Neuronal stem cell (in vitro differentiated cells): ENCODE measurements around the gene TUSC1.

Source experiments
- DNase-seq: peaks from one replicate; pipeline ENCODE4 v3.0.0-alpha.2; 2013; ENCODE audit warnings: low spot score
- H2AFZ ChIP-seq: one replicate; pipeline ENCODE4 v1.6.1; 2013; ENCODE audit warnings: mild to moderate bottlenecking, low read length, inconsistent platforms
- H2AK5ac ChIP-seq: 2 replicates; pipeline ENCODE4 v1.6.1; 2013; ENCODE audit warnings: low read depth, mild to moderate bottlenecking, inconsistent platforms, low read length, moderate library complexity, mixed read lengths
- H2BK120ac ChIP-seq: 2 replicates; pipeline ENCODE4 v1.6.1; 2013; ENCODE audit warnings: low read depth, mild to moderate bottlenecking, inconsistent platforms, low read length, moderate library complexity, mixed read lengths
- H2BK12ac ChIP-seq: one replicate; pipeline ENCODE4 v1.6.1; 2013; ENCODE audit warnings: low read length, inconsistent platforms
- H2BK15ac ChIP-seq: 2 replicates; pipeline ENCODE4 v1.6.1; 2013; ENCODE audit warnings: mild to moderate bottlenecking, low read length, inconsistent platforms, mixed read lengths
- H2BK5ac ChIP-seq: one replicate; pipeline ENCODE4 v1.6.1; 2013; ENCODE audit warnings: inconsistent platforms, mild to moderate bottlenecking, low read length, moderate library complexity
- H3K14ac ChIP-seq: one replicate; pipeline ENCODE4 v1.6.1; 2013; ENCODE audit warnings: low read length, inconsistent platforms
- H3K18ac ChIP-seq: 2 replicates; pipeline ENCODE4 v1.6.1; 2013; ENCODE audit warnings: low read length, inconsistent platforms
- H3K23ac ChIP-seq: 2 replicates; pipeline ENCODE4 v1.6.1; 2013; ENCODE audit warnings: low read depth, mild to moderate bottlenecking, mixed read lengths, low read length, inconsistent platforms; ENCODE audit not compliant: poor library complexity
- H3K27ac ChIP-seq: replicated peaks from 3 replicates; pipeline ENCODE4 v1.5.1; 2013; ENCODE audit warnings: low read length, inconsistent platforms
- H3K27me3 ChIP-seq, 3 experiments: 2 replicates each; pipeline ENCODE4 v1.6.1; 2013; ENCODE audit warnings: low read length in 3 of 3, mild to moderate bottlenecking in 2 of 3, inconsistent platforms in 1 of 3, low read depth in 1 of 3, mixed read lengths in 1 of 3, moderate library complexity in 1 of 3; ENCODE audit not compliant: control insufficient read depth in 3 of 3, insufficient read depth in 3 of 3
- H3K36me3 ChIP-seq, 2 donors: replicated peaks in 1 of 2; 2 replicates each; pipeline ENCODE4 v1.6.1; 2013; ENCODE audit warnings: low read length in 2 of 2; ENCODE audit not compliant: control insufficient read depth in 2 of 2, insufficient read depth in 2 of 2
- H3K4ac ChIP-seq: 2 replicates; pipeline ENCODE4 v1.6.1; 2013; ENCODE audit warnings: inconsistent platforms, mild to moderate bottlenecking, low read length, moderate library complexity
- H3K4me1 ChIP-seq, 2 donors: 1 replicate in 1 of 2; 2 replicates in 1 of 2; pipeline ENCODE4 v1.6.1; 2013; ENCODE audit warnings: low read length in 2 of 2, low read depth in 1 of 2; ENCODE audit not compliant: control insufficient read depth in 2 of 2, insufficient read depth in 1 of 2
- H3K4me2 ChIP-seq: one replicate; pipeline ENCODE4 v1.6.1; 2013; ENCODE audit warnings: mild to moderate bottlenecking, low read length, inconsistent platforms; ENCODE audit not compliant: insufficient read depth, poor library complexity, severe bottlenecking
- H3K4me3 ChIP-seq, 2 donors: 2 replicates each; pipeline ENCODE4 v1.5.1; 2013; ENCODE audit warnings: low read length in 2 of 2, mild to moderate bottlenecking in 2 of 2, inconsistent platforms in 1 of 2, moderate library complexity in 1 of 2
- H3K79me1 ChIP-seq: one replicate; pipeline ENCODE4 v1.6.1; 2013; ENCODE audit warnings: low read depth, mild to moderate bottlenecking, inconsistent platforms, low read length, moderate library complexity
- H3K9ac ChIP-seq: one replicate; pipeline ENCODE4 v1.6.1; 2013; ENCODE audit warnings: mild to moderate bottlenecking, low read depth, low read length, inconsistent platforms; ENCODE audit not compliant: poor library complexity
- H3K9me3 ChIP-seq, 2 donors: replicated peaks in 1 of 2; 2 replicates each; pipeline versions ENCODE3 to v1.6.1; 2013; ENCODE audit warnings: low read length in 2 of 2, mild to moderate bottlenecking in 2 of 2, inconsistent platforms in 1 of 2, low read depth in 1 of 2, mixed read lengths in 1 of 2, moderate library complexity in 1 of 2; ENCODE audit not compliant: control insufficient read depth in 2 of 2, insufficient read depth in 1 of 2
- H4K8ac ChIP-seq: one replicate; pipeline ENCODE4 v1.6.1; 2013; ENCODE audit warnings: low read depth, mild to moderate bottlenecking, inconsistent platforms, low read length, moderate library complexity
- H4K91ac ChIP-seq: one replicate; pipeline ENCODE4 v1.6.1; 2013; ENCODE audit warnings: low read length, low read depth, mild to moderate bottlenecking, inconsistent platforms; ENCODE audit not compliant: poor library complexity
- WGBS, 2 donors: extraction: QIAGEN DNeasy Blood & Tissue Kit; methylation state at CpG; one replicate each; pipeline ENCODE4 v1.1.7; 2013; ENCODE audit warnings: missing lambda C conversion rate in 2 of 2, mixed read lengths in 1 of 2; ENCODE audit not compliant: insufficient read length in 2 of 2, insufficient replicate concordance in 1 of 2; ENCODE audit errors: extremely low coverage in 2 of 2; 5-methylcytosine and 5-hydroxymethylcytosine counted together

Gene TUSC1

GRCh38 chr9:25709941-25710340, 31.7 kb upstream of the TUSC1 start:
- Histone ChIP-seq H3K18ac (no peak overlapping the region), H3K14ac (no peak overlapping the region), H2AFZ (no peak overlapping the region), H2BK120ac (no peak overlapping the region), H3K27me3 (no peaks in the 10 kb centered on the region), H2BK15ac (no peak overlapping the region), H4K91ac (no peak overlapping the region), H2BK5ac (no peak overlapping the region), H3K4ac (no peak overlapping the region), H3K4me1 (peaks cover 0 to 1% of the 10 kb centered on the region in 2 donors), H2AK5ac (no peak overlapping the region), H3K79me1 (no peaks in the 10 kb centered on the region), H3K9me3 (no peaks in the 10 kb centered on the region), H3K4me3 (no peak overlapping the region), H3K23ac (no peak overlapping the region), H3K36me3 (no peaks in the 10 kb centered on the region), H4K8ac (no peak overlapping the region), H3K4me2 (no peak overlapping the region), H3K9ac (no peak overlapping the region), H3K27ac (no peak overlapping the region), H2BK12ac (no peak overlapping the region)
- DNase-seq, result no peak

- no CpG with 5 or more reads among the region's 4 CpGs for WGBS, 2 donors
- H3K4me2 ChIP-seq, result no peak overlapping the region
- H2BK120ac ChIP-seq, result no peak overlapping the region
- no peak overlapping the region for H3K9ac ChIP-seq
- H3K18ac ChIP-seq, result no peak overlapping the region
- no peak overlapping the region for H2BK5ac ChIP-seq
- no peak overlapping the region for H3K27ac ChIP-seq
- H4K91ac ChIP-seq, result no peak overlapping the region
- no peaks in the 10 kb centered on the region for H3K9me3 ChIP-seq
- no peak overlapping the region for H3K4me3 ChIP-seq
- no peak overlapping the region for H3K14ac ChIP-seq
- H2AK5ac ChIP-seq, result no peak overlapping the region
- no peak overlapping the region for H3K4ac ChIP-seq
- H2BK15ac ChIP-seq, result no peak overlapping the region
- no peak overlapping the region for H2AFZ ChIP-seq
- no peak overlapping the region for H2BK12ac ChIP-seq
- H3K36me3 ChIP-seq, result no peaks in the 10 kb centered on the region
- no peak overlapping the region for H4K8ac ChIP-seq
- no peaks in the 10 kb centered on the region for H3K27me3 ChIP-seq
- no peak for DNase-seq
- no peaks in the 10 kb centered on the region for H3K79me1 ChIP-seq
- no peak overlapping the region for H3K23ac ChIP-seq
- no peaks in the 10 kb centered on the region for H3K4me1 ChIP-seq
These were observed 26.6 kb upstream of the TUSC1 start for GRCh38 chr9:25704800-25705199.

GRCh38 chr9:25703701-25704357, 25.6 kb upstream of the TUSC1 start:
- no peak for DNase-seq
- H4K91ac ChIP-seq, result no peak overlapping the region
- H2AFZ ChIP-seq, result no peak overlapping the region
- no peak overlapping the region for H2BK5ac ChIP-seq
- no peak overlapping the region for H3K4me3 ChIP-seq
- H3K18ac ChIP-seq, result no peak overlapping the region
- no peak overlapping the region for H2BK12ac ChIP-seq
- H3K23ac ChIP-seq, result no peak overlapping the region
- no CpG with 5 or more reads among the region's 2 CpGs for WGBS, 2 donors
- H3K4ac ChIP-seq, result no peak overlapping the region
- H3K14ac ChIP-seq, result no peak overlapping the region
- H2AK5ac ChIP-seq, result no peak overlapping the region
- H3K27ac ChIP-seq, result no peak overlapping the region
- H3K4me2 ChIP-seq, result no peak overlapping the region
- H4K8ac ChIP-seq, result no peak overlapping the region
- no peaks in the 10 kb centered on the region for H3K79me1 ChIP-seq
- H3K9ac ChIP-seq, result no peak overlapping the region
- H3K36me3 ChIP-seq, result no peaks in the 10 kb centered on the region
- H2BK15ac ChIP-seq, result no peak overlapping the region
- H3K9me3 ChIP-seq, result no peaks in the 10 kb centered on the region
- no peaks in the 10 kb centered on the region for H3K27me3 ChIP-seq
- H3K4me1 ChIP-seq, result no peaks in the 10 kb centered on the region
- H2BK120ac ChIP-seq, result no peak overlapping the region

GRCh38 chr9:25702536-25702935, 24.3 kb upstream of the TUSC1 start:
- no peaks in the 10 kb centered on the region for H3K4me1 ChIP-seq
- H3K36me3 ChIP-seq, result no peaks in the 10 kb centered on the region
- no peak overlapping the region for H3K4me2 ChIP-seq
- H3K9ac ChIP-seq, result no peak overlapping the region
- H3K9me3 ChIP-seq, result no peaks in the 10 kb centered on the region
- H3K79me1 ChIP-seq, result no peaks in the 10 kb centered on the region
- H3K4me3 ChIP-seq, result no peak overlapping the region
- H3K27ac ChIP-seq, result no peak overlapping the region
- no peak overlapping the region for H2AFZ ChIP-seq
- no peak overlapping the region for H2BK15ac ChIP-seq
- H3K4ac ChIP-seq, result no peak overlapping the region
- no peak overlapping the region for H2BK5ac ChIP-seq
- no peak overlapping the region for H3K23ac ChIP-seq
- H3K14ac ChIP-seq, result no peak overlapping the region
- H2AK5ac ChIP-seq, result no peak overlapping the region
- no peak overlapping the region for H4K91ac ChIP-seq
- H3K27me3 ChIP-seq, result no peaks in the 10 kb centered on the region
- no peak overlapping the region for H2BK120ac ChIP-seq
- H4K8ac ChIP-seq, result no peak overlapping the region
- H3K18ac ChIP-seq, result no peak overlapping the region
- DNase-seq, result no peak
- H2BK12ac ChIP-seq, result no peak overlapping the region
- no CpG with 5 or more reads among the region's 3 CpGs for WGBS, 2 donors
